GM19395 (cell line): ENCODE results near the gene MEF2A.
"Not testable (repeated sequence)": the region's sequence is repeated elsewhere in the genome, so short reads cannot be mapped to it uniquely, and the experiment has no call there.

Experiments
- ATAC-seq: cut with Tn5 transposase; IDR thresholded peaks from one replicate; pipeline ENCODE4 v1.9.1; 2021; ENCODE audit warnings: mild to moderate bottlenecking, moderate library complexity; ENCODE audit not compliant: unreplicated experiment

The MEF2A gene

GRCh38 chr15:99635794-99636193, 70.0 kb downstream of the MEF2A start:
- peak; percentile 67 for ATAC-seq

DNA sequence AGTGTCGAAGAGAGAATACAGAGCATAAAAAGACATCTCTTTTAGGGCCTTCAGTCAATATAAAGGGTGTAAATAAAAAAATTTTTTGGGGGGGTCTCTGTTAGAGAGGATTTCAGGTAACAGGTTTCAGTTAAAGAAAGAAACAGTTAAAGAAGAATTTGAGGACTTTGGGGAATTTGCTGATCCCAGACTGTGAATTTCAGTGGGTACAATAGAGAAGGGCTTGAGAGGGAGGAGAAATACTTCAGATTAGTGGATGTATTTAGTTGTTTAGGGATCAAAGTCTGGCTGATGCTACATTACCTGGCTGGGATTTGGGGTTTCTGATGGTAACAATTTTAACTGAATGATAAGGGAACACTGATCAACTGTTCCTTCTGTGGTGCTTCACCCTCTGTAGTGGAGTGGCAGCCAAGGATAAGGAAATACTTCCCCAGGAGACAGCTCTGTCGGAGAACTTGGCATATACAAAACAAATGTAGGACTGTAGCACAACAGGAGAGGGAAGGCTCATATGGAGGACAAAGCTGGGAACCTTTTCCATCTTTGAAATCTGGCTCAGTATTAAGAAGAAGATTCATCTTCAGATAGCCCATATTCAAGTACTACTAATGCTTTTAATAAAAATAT, 79.2 kb downstream of the MEF2A start:
- ATAC-seq, result no peak

- no peak for ATAC-seq
These were observed 79.8 kb downstream of the MEF2A start for GRCh38 chr15:99645543-99645935.

- no peak for ATAC-seq
These were observed 80.2 kb downstream of the MEF2A start for GRCh38 chr15:99645951-99646350.

- no peak for ATAC-seq
These were observed 85.4 kb downstream of the MEF2A start for GRCh38 chr15:99651023-99651807.

- ATAC-seq, result no peak
These were observed 90.4 kb downstream of the MEF2A start for GRCh38 chr15:99656205-99656604.

DNA sequence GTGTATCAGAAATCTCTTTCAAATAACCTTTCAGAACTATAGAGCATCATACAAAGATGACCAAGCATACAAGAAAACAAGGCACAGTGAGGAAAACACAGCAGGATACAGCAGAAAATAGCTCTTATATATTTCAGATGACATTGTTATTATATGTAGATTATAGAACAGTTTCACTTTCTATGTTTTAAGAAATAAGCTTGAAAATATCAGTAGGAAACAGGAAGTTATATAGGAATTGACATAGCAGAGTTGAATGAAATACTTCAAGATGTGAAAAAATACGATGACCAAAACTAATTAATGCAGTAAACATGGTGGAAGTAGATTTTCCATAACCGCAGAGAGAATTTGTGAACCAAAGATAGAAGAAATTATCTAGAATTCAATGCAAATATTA, 92.2 kb downstream of the MEF2A start:
- no peak for ATAC-seq

DNA sequence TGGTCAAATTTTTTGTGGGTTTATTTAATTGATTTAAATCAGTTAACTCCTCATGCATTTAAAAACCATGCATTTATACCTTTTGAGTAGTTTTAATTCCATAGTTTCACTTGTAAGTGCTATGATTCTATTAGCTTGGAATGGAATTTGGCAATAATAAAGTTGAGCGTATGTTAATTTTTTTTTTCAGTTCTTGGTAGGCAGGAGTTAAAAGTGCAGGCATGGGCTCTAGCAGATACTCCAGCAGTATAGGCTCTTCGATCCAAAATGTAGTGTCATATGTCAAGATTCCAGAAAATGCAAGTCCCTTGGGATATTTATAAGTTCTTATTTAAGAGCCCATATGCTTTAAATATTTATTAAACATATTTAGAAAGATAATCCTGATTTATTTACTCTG, 97.1 kb downstream of the MEF2A start:
- no peak for ATAC-seq

DNA sequence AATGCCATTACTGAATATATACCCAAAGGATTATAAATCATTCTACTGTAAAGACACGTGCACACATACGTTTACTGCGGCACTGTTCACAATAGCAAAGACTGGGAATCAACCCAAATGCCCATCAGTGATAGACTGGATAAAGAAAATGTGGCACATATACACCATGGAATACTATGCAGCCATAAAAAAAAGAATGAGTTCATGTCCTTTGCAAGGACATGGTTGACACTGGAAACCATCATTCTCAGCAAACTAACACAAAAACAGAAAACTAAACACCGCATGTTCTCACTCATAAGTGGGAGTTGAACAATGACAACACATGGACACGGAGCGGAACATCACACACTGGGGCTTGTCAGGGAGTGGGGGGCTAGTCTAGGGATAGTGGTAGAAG, 100.3 kb downstream of the MEF2A start:
- ATAC-seq, result not testable (repeated sequence)

DNA sequence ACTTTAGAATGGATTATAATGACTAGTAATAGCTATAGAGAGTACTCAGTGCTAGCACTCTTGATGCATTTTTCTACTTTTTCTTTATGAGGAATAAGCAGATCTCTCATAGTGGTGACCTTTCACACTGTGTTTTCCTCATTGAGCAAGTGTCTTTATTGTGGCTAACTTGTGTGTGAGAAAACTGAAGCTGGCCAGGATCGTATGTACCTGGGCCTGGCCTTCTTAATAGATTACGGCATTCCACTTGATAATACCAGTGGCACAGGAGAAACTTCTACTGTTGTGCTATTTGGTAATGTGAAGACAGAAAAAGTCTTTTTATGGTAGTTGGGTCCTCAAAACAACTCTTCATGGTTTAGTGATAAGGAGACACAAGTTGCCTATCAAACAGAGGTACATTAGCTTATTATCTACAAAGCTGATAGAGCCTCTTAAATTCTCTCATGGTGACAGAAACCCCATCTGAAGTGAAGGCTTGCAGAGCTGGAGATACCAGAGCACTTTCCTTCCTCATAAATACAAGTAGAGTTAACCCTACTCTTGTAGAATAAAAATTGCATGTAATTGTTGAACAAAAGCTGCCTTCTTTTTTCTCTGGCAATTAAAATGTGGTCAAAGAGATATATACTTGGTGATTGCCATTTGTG, 102.9 kb downstream of the MEF2A start:
- ATAC-seq, result no peak

DNA sequence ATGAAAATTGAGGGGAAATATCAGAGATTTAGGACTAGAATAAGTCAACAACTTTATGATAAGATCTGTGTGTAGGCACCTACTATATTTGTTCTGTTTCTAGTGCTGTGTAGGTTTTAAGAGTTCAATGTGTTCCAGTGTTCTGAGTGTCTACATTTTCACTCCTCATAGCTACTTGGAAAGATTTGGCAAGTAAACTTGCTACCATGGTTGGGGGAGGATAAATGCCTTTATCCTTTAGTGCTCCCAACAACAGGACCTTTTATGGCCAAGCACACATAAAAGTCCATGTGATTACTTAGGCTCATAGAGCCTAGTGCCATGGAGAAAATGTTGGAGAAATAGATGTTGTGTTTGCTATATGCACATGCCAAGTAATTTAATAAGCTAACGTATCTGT, 103.5 kb downstream of the MEF2A start:
- ATAC-seq, result no peak

DNA sequence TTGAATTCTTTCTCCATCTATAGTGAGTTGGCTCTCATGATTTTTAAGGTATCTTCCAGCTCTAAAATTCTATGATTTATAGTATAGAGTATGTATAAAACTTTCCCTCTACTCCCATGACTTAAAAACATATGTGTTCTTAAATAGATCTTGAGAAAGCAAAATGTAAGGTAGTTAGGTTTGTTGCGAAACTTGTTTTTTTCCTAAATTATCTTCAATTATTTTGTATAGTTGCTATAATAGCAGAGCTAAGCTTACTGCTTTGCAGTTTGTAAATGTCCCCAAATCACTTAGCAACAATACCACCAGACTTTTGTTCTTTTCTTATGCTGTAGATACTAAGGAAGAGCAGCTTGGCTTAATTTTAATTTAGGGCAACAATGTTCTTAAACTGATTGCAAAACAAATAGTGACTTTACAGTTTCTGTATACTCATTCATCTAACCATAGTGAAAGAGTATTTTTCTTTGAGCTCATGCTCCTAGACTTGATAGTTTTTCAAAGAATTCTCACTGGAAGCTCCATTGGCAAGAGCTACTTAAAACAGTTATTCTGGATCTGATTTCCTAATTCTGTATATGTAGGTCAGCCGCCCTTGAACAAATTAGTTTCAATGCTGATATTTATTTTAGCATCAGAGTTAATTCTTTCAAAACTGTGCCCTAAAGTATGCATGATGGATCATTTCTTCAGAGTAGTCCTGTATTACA, 106.3 kb downstream of the MEF2A start:
- no peak for ATAC-seq

- ATAC-seq, result no peak
These were observed 107.3 kb downstream of the MEF2A start for GRCh38 chr15:99673111-99673510.

DNA sequence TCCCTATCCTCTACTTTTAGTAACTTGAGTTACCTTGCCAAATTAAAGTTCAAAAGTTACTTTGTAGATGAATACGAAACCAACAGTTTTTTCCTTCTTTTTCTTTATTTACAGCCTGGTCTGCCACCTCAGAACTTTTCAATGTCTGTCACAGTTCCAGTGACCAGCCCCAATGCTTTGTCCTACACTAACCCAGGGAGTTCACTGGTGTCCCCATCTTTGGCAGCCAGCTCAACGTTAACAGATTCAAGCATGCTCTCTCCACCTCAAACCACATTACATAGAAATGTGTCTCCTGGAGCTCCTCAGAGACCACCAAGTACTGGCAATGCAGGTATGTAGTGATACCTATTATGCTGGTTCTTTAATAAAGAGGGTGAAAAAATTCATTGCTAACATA, 108.5 kb downstream of the MEF2A start:
- no peak for ATAC-seq

- ATAC-seq, result peak; percentile 72
These were observed 111.9 kb downstream of the MEF2A start for GRCh38 chr15:99677540-99678134.

DNA sequence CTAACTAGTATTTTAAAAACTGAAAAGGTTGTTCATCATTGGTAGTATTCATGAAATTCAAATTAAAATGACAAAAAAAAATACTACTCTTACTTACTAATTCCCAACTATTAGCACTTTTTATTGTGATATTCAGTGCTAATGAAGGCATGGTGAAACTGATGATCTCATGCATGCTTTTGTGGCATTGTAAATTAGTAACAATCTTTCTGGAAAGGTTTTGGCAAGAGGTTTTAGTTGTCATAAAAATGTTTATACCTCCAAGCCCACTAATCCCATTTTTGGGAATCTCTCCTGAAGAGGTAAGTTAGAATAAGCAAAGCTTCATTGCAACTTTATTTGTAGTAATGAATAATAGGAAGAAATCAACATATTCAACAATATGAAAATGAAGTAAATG, 114.5 kb downstream of the MEF2A start:
- ATAC-seq, result no peak

GRCh38 chr15:99681990-99682389, 116.2 kb downstream of the MEF2A start:
- ATAC-seq, result no peak

- no peak for ATAC-seq
These were observed 116.7 kb downstream of the MEF2A start for GRCh38 chr15:99682455-99682854.

GRCh38 chr15:99683000-99683670, 117.4 kb downstream of the MEF2A start:
- ATAC-seq, result no peak

- no peak for ATAC-seq
These were observed 120.5 kb downstream of the MEF2A start for GRCh38 chr15:99686290-99686689.

DNA sequence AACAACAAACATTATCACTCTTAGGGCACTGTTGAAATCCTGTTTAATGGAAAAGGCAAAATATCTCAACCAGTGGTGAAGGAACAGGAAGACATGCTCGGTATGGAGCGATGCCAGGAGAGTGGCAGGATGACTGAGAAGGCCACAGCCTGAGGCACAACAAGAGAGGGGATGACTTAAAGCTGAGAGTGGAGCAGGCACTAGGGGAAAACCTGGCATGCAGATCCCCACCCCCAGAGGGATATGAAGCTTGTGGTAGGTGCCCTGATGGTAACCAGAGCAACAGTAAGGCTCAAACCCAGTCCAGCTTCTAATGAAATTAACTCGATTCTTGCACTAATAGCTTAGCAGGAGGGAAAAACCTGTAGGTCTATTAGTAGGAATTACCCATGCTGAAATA, 127.0 kb downstream of the MEF2A start:
- no peak for ATAC-seq
